HepG2 (cell line): ENCODE measurements around the gene SNCG. TPM values are rescaled to one million over a fixed set of nuclear protein-coding genes. Genes with fewer than 3 reads are reported as not detected.
A peak's percentile ranks its signal among the peaks of the same experiment; 100 is the strongest.

Source experiments
- ATAC-seq: fragments of 200-7000 bp; cut with Tn5 transposase; 3 replicates; pipeline ENCODE4 v1.9.1; 2020; ENCODE audit warnings: mild to moderate bottlenecking, moderate library complexity
- BruUV-seq: library from RNA; stranded (reverse); fragments of 400-500 nt; replicated peaks from 2 replicates; lab custom pipeline; 2021; lab: Mats Ljungman, UMichigan
- CTCF ChIA-PET: fragments of 300-600 bp; formaldehyde crosslinking; extraction: SDS; loops from one replicate; lab custom pipeline; 2021; ENCODE audit warnings: low total read pairs, inconsistent platforms, low intra/inter-chr PET ratio; lab: Yijun Ruan, JAX
- POLR2A ChIA-PET: fragments of 350-600 bp; sonication (Branson Sonifier 250); formaldehyde crosslinking; loops from one replicate; lab custom pipeline; 2020; ENCODE audit warnings: antibody characterized with exemption, inconsistent platforms; lab: Yijun Ruan, JAX
- DNase-seq: peaks from one replicate; pipeline ENCODE4 v3.0.0-alpha.2; 2015; ENCODE audit warnings: low spot score
- FAIRE-seq: peaks from 3 replicates; lab custom pipeline; 2011; peaks lifted over from hg19 to GRCh38; lab: Jason Lieb, UNC
- H2AFZ ChIP-seq: one replicate; pipeline ENCODE4 v1.6.1; 2011; ENCODE audit warnings: low read length, inconsistent platforms
- H3K27ac ChIP-seq: fragments of 300-600 bp; 3 replicates; pipeline ENCODE4 v1.8.0; 2011; ENCODE audit warnings: mixed run types, mild to moderate bottlenecking, mixed read lengths, low read length, inconsistent platforms; ENCODE audit not compliant: insufficient read depth; ENCODE audit errors: extremely low read length
- H3K27me3 ChIP-seq, 2 experiments: fragments of 200-600 bp in 1 of 2; 2 replicates in 1 of 2; 3 replicates in 1 of 2; pipeline versions ENCODE4 v1.6.0 to v1.8.0; 2011; ENCODE audit warnings: low read length in 2 of 2, mild to moderate bottlenecking in 2 of 2, moderate library complexity in 2 of 2, inconsistent platforms in 1 of 2; ENCODE audit not compliant: insufficient read depth in 2 of 2, control insufficient read depth in 1 of 2
- H3K36me3 ChIP-seq, 2 experiments: fragments of 200-600 bp in 1 of 2; replicated peaks in 1 of 2; 2 replicates in 1 of 2; 3 replicates in 1 of 2; pipeline versions ENCODE4 v1.5.1 to v1.8.0; 2011; ENCODE audit warnings: low read length in 2 of 2, inconsistent platforms in 1 of 2; ENCODE audit not compliant: insufficient read depth in 2 of 2, control insufficient read depth in 1 of 2
- H3K4me1 ChIP-seq: 2 replicates; pipeline ENCODE4 v1.5.1; 2012; ENCODE audit warnings: low read length, inconsistent platforms; ENCODE audit not compliant: insufficient read depth
- H3K4me2 ChIP-seq: 2 replicates; pipeline ENCODE4 v1.6.0; 2011; ENCODE audit warnings: low read depth, low read length, inconsistent platforms
- H3K4me3 ChIP-seq, 3 experiments: fragments of 200-600 bp in 1 of 3; sonication (generic), shearing (Covaris generic) in 1 of 3; replicated peaks in 1 of 3; 2 replicates each; pipeline ENCODE4 v1.5.1; 2011 to 2016; ENCODE audit warnings: low read length in 3 of 3, inconsistent platforms in 2 of 3, low read depth in 2 of 3, mild to moderate bottlenecking in 2 of 3, control low read depth in 1 of 3, mixed read lengths in 1 of 3; ENCODE audit not compliant: insufficient read depth in 1 of 3
- H3K79me2 ChIP-seq: one replicate; pipeline ENCODE4 v1.6.1; 2011; ENCODE audit warnings: low read length, inconsistent platforms; ENCODE audit not compliant: insufficient read depth
- H3K9ac ChIP-seq: 2 replicates; pipeline ENCODE4 v1.6.0; 2011; ENCODE audit warnings: mild to moderate bottlenecking, low read depth, low read length, inconsistent platforms; ENCODE audit not compliant: insufficient read depth
- H3K9me3 ChIP-seq: 2 replicates; pipeline ENCODE4 v1.5.1; 2012; ENCODE audit warnings: mild to moderate bottlenecking, low read length
- H4K20me1 ChIP-seq: 2 replicates; pipeline ENCODE4 v1.6.0; 2011; ENCODE audit warnings: inconsistent platforms, mild to moderate bottlenecking, low read length, moderate library complexity; ENCODE audit not compliant: insufficient read depth
- MYC ChIP-seq: sonication (generic); formaldehyde crosslinking; IDR thresholded peaks from 2 replicates; pipeline ENCODE4 v1.9.0; 2021; ENCODE audit warnings: missing genetic modification reagents, borderline replicate concordance
- RNF2 ChIP-seq: fragments of 450-650 bp; conservative IDR thresholded peaks from 2 replicates; pipeline ENCODE4 v1.6.1; 2016; ENCODE audit warnings: low read depth
- SMAD1 ChIP-seq: sonication (generic); formaldehyde crosslinking; IDR thresholded peaks from 2 replicates; pipeline ENCODE4 v1.4.0; 2020; ENCODE audit warnings: missing genetic modification reagents, low read depth, mild to moderate bottlenecking, borderline replicate concordance
- SP140L ChIP-seq: sonication (generic); formaldehyde crosslinking; IDR thresholded peaks from 2 replicates; pipeline ENCODE4 v1.4.0; 2020; ENCODE audit warnings: missing genetic modification reagents, borderline replicate concordance
- ZNF232 ChIP-seq: sonication (generic); formaldehyde crosslinking; IDR thresholded peaks from 2 replicates; pipeline ENCODE4 v1.4.0; 2020; ENCODE audit warnings: missing genetic modification reagents, borderline replicate concordance
- ZNF318 ChIP-seq: sonication (generic); formaldehyde crosslinking; IDR thresholded peaks from 2 replicates; pipeline ENCODE4 v1.4.0; 2020; ENCODE audit warnings: mild to moderate bottlenecking, missing genetic modification reagents
- ZNF879 ChIP-seq: sonication (generic); formaldehyde crosslinking; IDR thresholded peaks from 2 replicates; pipeline ENCODE4 v1.8.1; 2023; ENCODE audit warnings: missing genetic modification reagents
- WGBS: methylation state at CpG from one replicate; pipeline ENCODE4 v1.1.6; 2017; ENCODE audit warnings: low lambda C conversion rate; 5-methylcytosine and 5-hydroxymethylcytosine counted together
- in situ Hi-C: cut with HindIII; loops from 2 replicates; pipeline ENCODE4 v1.10.0; 2017; ENCODE audit warnings: low pct_unique_long_range_greater_than_20kb; ENCODE audit not compliant: extremely low pct_ligation_motif_present
- intact Hi-C: fragments of 100-400 bp; cut with micrococcal nuclease; formaldehyde crosslinking; loops from one replicate; pipeline ENCODE4 v1.10.0; 2022; ENCODE audit not compliant: unreplicated experiment
- polyA plus RNA-seq, 8 experiments: library from polyadenylated mRNA; depleted of rRNA in 3 of 8; stranded (reverse) in 7 of 8; unstranded in 1 of 8; fragments of >200 nt; fragmentation: Illumina TruSeq in 4 of 8; extraction: Trizol in 4 of 8; gene quantifications; 2 replicates each; pipeline versions ENCODE4 v1.2.1 to v1.2.3, GENCODE V29; 2011 to 2016; ENCODE audit warnings: low read depth in 4 of 8, missing spikeins in 1 of 8, mixed read lengths in 1 of 8; ENCODE audit not compliant: insufficient read depth in 1 of 8
- total RNA-seq, 5 experiments: library from RNA; depleted of rRNA; stranded (reverse); fragments of >200 nt; fragmentation: Illumina TruSeq; extraction: Trizol; gene quantifications; 2 replicates each; pipeline ENCODE4 v1.2.3, GENCODE V29; 2016; ENCODE audit warnings: low read depth in 1 of 5
- TF ChIP-seq, protein P1 (sequence below): sonication (generic); formaldehyde crosslinking; IDR thresholded peaks from 2 replicates; pipeline ENCODE4 v1.5.1; 2020; ENCODE audit warnings: mild to moderate bottlenecking, missing genetic modification reagents, moderate library complexity

Gene SNCG
- total and polyA plus RNA-seq, 2 of the 13 experiments (the other 11 are each of a cell fraction or from before 2014, with no cell fraction given) = 0.22 to 0.91 TPM

DNA sequence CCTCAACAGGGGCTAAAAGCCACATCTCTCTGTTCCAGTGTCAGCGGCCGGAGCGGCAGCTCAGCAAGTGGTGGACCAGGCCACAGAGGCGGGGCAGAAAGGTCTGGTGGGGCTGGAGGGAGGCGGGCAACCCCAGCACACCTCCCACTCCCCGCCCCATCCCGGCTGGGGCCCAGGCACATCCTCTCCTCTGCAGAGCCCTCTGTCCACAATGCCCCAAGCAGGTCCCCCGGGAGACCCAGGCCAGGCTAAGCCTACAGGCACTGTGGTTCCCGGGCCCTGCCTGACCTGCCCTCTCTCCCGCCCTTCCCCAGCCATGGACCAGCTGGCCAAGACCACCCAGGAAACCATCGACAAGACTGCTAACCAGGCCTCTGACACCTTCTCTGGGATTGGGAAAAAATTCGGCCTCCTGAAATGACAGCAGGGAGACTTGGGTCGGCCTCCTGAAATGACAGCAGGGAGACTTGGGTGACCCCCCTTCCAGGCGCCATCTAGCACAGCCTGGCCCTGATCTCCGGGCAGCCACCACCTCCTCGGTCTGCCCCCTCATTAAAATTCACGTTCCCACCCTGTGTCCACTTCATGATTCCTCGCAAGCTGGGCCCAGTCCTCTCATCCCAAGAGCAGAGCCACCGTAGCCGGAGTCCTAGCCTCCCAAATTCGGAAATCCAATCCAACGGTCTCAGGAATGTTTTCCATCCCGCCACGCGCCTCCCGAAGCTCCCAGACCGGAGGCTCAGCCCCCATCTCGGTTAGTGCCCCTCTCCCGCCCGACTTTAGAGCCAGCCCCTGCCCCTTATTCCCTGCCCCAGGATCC, 12.0 kb downstream of the SNCG start:
- no peaks in the 10 kb centered on the region for H4K20me1 ChIP-seq
- no peak overlapping the region for H3K27ac ChIP-seq
- FAIRE-seq = no peak
- H3K27me3 ChIP-seq = peaks cover 5 to 52% of the 10 kb centered on the region in 2 experiments; a peak in 3 of 5 replicates
- H3K9me3 ChIP-seq = no peaks in the 10 kb centered on the region
- H3K4me1 ChIP-seq = peaks cover 28% of the 10 kb centered on the region
- no peak overlapping the region for H2AFZ ChIP-seq
- ChIA-PET POLR2A (no interaction called here), CTCF (no interaction called here)
- no peak overlapping the region for H3K9ac ChIP-seq
- TF ChIP-seq ZNF879 (CRISPR knock-in tag) (no peak), ZNF232 (CRISPR knock-in tag) (no peak), RNF2 (no peak), SMAD1 (no peak), SP140L (no peak), MYC (CRISPR knock-in tag) (no peak), ZNF318 (CRISPR knock-in tag) (no peak)
- TF ChIP-seq, protein P1, sequence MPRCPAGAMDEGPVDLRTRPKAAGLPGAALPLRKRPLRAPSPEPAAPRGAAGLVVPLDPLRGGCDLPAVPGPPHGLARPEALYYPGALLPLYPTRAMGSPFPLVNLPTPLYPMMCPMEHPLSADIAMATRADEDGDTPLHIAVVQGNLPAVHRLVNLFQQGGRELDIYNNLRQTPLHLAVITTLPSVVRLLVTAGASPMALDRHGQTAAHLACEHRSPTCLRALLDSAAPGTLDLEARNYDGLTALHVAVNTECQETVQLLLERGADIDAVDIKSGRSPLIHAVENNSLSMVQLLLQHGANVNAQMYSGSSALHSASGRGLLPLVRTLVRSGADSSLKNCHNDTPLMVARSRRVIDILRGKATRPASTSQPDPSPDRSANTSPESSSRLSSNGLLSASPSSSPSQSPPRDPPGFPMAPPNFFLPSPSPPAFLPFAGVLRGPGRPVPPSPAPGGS (CRISPR knock-in tag) = no peak
- ATAC-seq = peak; percentile 6
- intact Hi-C loops = no loop called here
- in situ Hi-C loops = no loop called here
- WGBS = 41% methylated on average over 23 of the region's 30 CpGs
- no TSS peak for BruUV-seq
- no peak for DNase-seq
- H3K79me2 ChIP-seq = no peaks in the 10 kb centered on the region
- peak overlapping the region in 1 of 3 experiments; percentile 8; a peak in 1 of 6 replicates for H3K4me3 ChIP-seq
- H3K4me2 ChIP-seq = peak overlapping the region; percentile 33; the same call in 1 of the 2 replicates
- no peaks in the 10 kb centered on the region for H3K36me3 ChIP-seq
